HepG2 (cell line): ENCODE results near the gene FHL3. TPM values are rescaled to one million over a fixed set of nuclear protein-coding genes. Genes with fewer than 3 reads are reported as not detected.

ENCODE experiments used
- CENPX ChIP-seq: sonication (generic); formaldehyde crosslinking; IDR thresholded peaks from 2 replicates; pipeline ENCODE4 v1.9.0; 2021; ENCODE audit warnings: mild to moderate bottlenecking, missing genetic modification reagents, moderate library complexity
- EHMT2 ChIP-seq: fragments of 200-600 bp; sonication (generic); IDR thresholded peaks from 2 replicates; pipeline ENCODE4 v1.7.0; 2017; ENCODE audit warnings: antibody characterized with exemption, low read depth, low read length, borderline replicate concordance
- HDAC2 ChIP-seq: sonication (generic); formaldehyde crosslinking; IDR thresholded peaks from 2 replicates; pipeline ENCODE4 v1.4.0; 2020; ENCODE audit warnings: missing genetic modification reagents
- NFYC ChIP-seq: IDR thresholded peaks from 2 replicates; pipeline ENCODE4 v1.6.1; 2016; ENCODE audit warnings: missing genetic modification reagents, missing compliant biosample characterization
- PAWR ChIP-seq: sonication (generic); formaldehyde crosslinking; IDR thresholded peaks from 2 replicates; pipeline ENCODE4 v1.4.0; 2020; ENCODE audit warnings: missing genetic modification reagents, mild to moderate bottlenecking, borderline replicate concordance
- SIX4 ChIP-seq: sonication (generic); formaldehyde crosslinking; IDR thresholded peaks from 2 replicates; pipeline ENCODE4 v1.4.0; 2020; ENCODE audit warnings: missing genetic modification reagents
- TOPORS ChIP-seq: sonication (generic); formaldehyde crosslinking; IDR thresholded peaks from 2 replicates; pipeline ENCODE4 v1.8.0; 2023; ENCODE audit warnings: mild to moderate bottlenecking, missing genetic modification reagents
- TP53 ChIP-seq: sonication (generic); formaldehyde crosslinking; conservative IDR thresholded peaks from 2 replicates; pipeline ENCODE4 v1.4.0; 2020; ENCODE audit warnings: missing genetic modification reagents
- TRIM24 ChIP-seq: sonication (generic); formaldehyde crosslinking; IDR thresholded peaks from 2 replicates; pipeline ENCODE4 v1.8.0; 2022; ENCODE audit warnings: mild to moderate bottlenecking, missing genetic modification reagents
- WIZ ChIP-seq: sonication (generic); formaldehyde crosslinking; IDR thresholded peaks from 2 replicates; pipeline ENCODE4 v1.5.1; 2020; ENCODE audit warnings: mild to moderate bottlenecking, missing genetic modification reagents
- ZBTB7A ChIP-seq: sonication (generic); formaldehyde crosslinking; IDR thresholded peaks from 2 replicates; pipeline ENCODE4 v1.8.0; 2022; ENCODE audit warnings: mild to moderate bottlenecking, missing genetic modification reagents
- ZFX ChIP-seq: sonication (generic); formaldehyde crosslinking; IDR thresholded peaks from 2 replicates; pipeline ENCODE4 v1.4.0; 2020; ENCODE audit warnings: mild to moderate bottlenecking, low read depth, missing genetic modification reagents, moderate library complexity
- ZNF264 ChIP-seq: sonication (generic); formaldehyde crosslinking; IDR thresholded peaks from 2 replicates; pipeline ENCODE4 v1.4.0; 2020; ENCODE audit warnings: missing genetic modification reagents
- ZNF660 ChIP-seq: sonication (generic); formaldehyde crosslinking; IDR thresholded peaks from 2 replicates; pipeline ENCODE4 v1.5.1; 2020; ENCODE audit warnings: mild to moderate bottlenecking, low read depth, missing genetic modification reagents, borderline replicate concordance
- ZNF678 ChIP-seq: sonication (generic); formaldehyde crosslinking; IDR thresholded peaks from 2 replicates; pipeline ENCODE4 v1.4.0; 2020; ENCODE audit warnings: mild to moderate bottlenecking, missing genetic modification reagents
- polyA plus RNA-seq, 8 experiments: library from polyadenylated mRNA; depleted of rRNA in 3 of 8; stranded (reverse) in 7 of 8; unstranded in 1 of 8; fragments of >200 nt; fragmentation: Illumina TruSeq in 4 of 8; extraction: Trizol in 4 of 8; gene quantifications; 2 replicates each; pipeline versions ENCODE4 v1.2.1 to v1.2.3, GENCODE V29; 2011 to 2016; ENCODE audit warnings: low read depth in 4 of 8, missing spikeins in 1 of 8, mixed read lengths in 1 of 8; ENCODE audit not compliant: insufficient read depth in 1 of 8
- total RNA-seq, 5 experiments: library from RNA; depleted of rRNA; stranded (reverse); fragments of >200 nt; fragmentation: Illumina TruSeq; extraction: Trizol; gene quantifications; 2 replicates each; pipeline ENCODE4 v1.2.3, GENCODE V29; 2016; ENCODE audit warnings: low read depth in 1 of 5
- TF ChIP-seq, protein P1 (sequence below): sonication (generic); formaldehyde crosslinking; IDR thresholded peaks from 2 replicates; pipeline ENCODE4 v1.4.0; 2020; ENCODE audit warnings: missing genetic modification reagents
- TF ChIP-seq, protein P2 (sequence below): sonication (generic); formaldehyde crosslinking; IDR thresholded peaks from 2 replicates; pipeline ENCODE4 v1.4.0; 2020; ENCODE audit warnings: missing genetic modification reagents, borderline replicate concordance
- TF ChIP-seq, protein P3 (sequence below): sonication (generic); formaldehyde crosslinking; IDR thresholded peaks from 2 replicates; pipeline ENCODE4 v1.5.1; 2020; ENCODE audit warnings: mild to moderate bottlenecking, missing genetic modification reagents, moderate library complexity
- TF ChIP-seq, protein P4 (sequence below): sonication (generic); formaldehyde crosslinking; IDR thresholded peaks from 2 replicates; pipeline ENCODE4 v1.5.1; 2020; ENCODE audit warnings: missing genetic modification reagents, mild to moderate bottlenecking, borderline replicate concordance

The FHL3 gene
- total and polyA plus RNA-seq, 2 of the 13 experiments (the other 11 are each of a cell fraction or from before 2014, with no cell fraction given), result 2.8 to 6.6 TPM

DNA sequence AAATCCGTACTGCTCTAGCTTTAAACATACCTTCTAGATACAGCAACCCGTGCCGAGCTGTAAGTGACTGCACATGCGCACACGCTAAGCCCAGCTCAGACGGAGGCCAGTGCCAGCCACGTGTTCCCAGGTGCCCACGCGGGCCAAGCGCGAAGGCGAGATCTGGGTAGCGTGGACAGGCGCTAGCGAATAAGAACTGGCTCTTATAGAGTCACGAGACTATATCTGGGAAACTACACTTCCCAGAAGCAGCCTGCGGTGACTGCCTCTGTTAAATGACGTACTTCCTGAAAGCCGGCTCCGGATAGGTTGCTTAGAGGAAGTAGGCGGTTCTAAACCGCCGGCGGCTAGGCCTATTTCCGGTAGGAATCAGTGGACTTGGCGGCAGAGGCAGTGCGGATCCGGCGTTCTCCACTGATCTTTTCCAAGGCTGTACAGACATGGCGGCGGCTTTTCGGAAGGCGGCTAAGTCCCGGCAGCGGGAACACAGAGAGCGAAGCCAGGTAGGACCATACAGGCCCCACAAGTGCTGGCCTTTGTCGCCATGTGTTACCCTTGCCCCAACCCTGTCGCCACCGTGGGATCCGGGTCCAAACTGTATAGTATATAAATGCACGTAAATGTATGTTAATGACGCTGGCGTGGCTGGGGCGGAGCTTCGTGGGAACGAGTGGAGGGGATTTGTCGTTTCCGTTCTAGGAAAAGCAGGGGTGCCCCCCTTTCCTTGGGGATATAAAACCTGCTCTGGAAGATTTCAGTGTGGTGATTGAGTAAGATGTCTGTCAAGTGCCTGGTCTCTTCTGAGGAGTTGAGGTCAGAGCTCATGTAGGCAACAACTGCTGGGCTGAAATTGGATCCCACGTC is 7.3 kb upstream of the FHL3 start, which contains the start of gene UTP11 (continued):
- TF ChIP-seq, protein P1, sequence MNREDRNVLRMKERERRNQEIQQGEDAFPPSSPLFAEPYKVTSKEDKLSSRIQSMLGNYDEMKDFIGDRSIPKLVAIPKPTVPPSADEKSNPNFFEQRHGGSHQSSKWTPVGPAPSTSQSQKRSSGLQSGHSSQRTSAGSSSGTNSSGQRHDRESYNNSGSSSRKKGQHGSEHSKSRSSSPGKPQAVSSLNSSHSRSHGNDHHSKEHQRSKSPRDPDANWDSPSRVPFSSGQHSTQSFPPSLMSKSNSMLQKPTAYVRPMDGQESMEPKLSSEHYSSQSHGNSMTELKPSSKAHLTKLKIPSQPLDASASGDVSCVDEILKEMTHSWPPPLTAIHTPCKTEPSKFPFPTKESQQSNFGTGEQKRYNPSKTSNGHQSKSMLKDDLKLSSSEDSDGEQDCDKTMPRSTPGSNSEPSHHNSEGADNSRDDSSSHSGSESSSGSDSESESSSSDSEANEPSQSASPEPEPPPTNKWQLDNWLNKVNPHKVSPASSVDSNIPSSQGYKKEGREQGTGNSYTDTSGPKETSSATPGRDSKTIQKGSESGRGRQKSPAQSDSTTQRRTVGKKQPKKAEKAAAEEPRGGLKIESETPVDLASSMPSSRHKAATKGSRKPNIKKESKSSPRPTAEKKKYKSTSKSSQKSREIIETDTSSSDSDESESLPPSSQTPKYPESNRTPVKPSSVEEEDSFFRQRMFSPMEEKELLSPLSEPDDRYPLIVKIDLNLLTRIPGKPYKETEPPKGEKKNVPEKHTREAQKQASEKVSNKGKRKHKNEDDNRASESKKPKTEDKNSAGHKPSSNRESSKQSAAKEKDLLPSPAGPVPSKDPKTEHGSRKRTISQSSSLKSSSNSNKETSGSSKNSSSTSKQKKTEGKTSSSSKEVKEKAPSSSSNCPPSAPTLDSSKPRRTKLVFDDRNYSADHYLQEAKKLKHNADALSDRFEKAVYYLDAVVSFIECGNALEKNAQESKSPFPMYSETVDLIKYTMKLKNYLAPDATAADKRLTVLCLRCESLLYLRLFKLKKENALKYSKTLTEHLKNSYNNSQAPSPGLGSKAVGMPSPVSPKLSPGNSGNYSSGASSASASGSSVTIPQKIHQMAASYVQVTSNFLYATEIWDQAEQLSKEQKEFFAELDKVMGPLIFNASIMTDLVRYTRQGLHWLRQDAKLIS, result 0 out of 2 replicates have a peak, but pooled peaks have one; percentile 51
- peak; percentile 96 for TF ChIP-seq ZBTB7A (CRISPR knock-in tag)
- TF ChIP-seq, protein P2, sequence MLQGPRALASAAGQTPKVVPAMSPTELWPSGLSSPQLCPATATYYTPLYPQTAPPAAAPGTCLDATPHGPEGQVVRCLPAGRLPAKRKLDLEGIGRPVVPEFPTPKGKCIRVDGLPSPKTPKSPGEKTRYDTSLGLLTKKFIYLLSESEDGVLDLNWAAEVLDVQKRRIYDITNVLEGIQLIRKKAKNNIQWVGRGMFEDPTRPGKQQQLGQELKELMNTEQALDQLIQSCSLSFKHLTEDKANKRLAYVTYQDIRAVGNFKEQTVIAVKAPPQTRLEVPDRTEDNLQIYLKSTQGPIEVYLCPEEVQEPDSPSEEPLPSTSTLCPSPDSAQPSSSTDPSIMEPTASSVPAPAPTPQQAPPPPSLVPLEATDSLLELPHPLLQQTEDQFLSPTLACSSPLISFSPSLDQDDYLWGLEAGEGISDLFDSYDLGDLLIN, result no peak
- TF ChIP-seq TRIM24, result no peak
- TF ChIP-seq ZNF264 (CRISPR knock-in tag), result peak; percentile 76; the same call in 1 of the 2 replicates
- TF ChIP-seq NFYC (CRISPR knock-in tag), result peak; percentile 95
- TF ChIP-seq PAWR (CRISPR knock-in tag), result no peak
- no peak for TF ChIP-seq ZNF660 (CRISPR knock-in tag)
- peak; percentile 90 for TF ChIP-seq ZFX (CRISPR knock-in tag)
- TF ChIP-seq WIZ, result peak; percentile 91; the same call in 1 of the 2 replicates
- no peak; the same call in 1 of the 2 replicates for TF ChIP-seq TP53 (CRISPR knock-in tag)
- peak; percentile 67 for TF ChIP-seq SIX4 (CRISPR knock-in tag)
- TF ChIP-seq HDAC2 (CRISPR knock-in tag), result peak; percentile 76
- TF ChIP-seq CENPX (CRISPR knock-in tag), result no peak
- 0 out of 2 replicates have a peak, but pooled peaks have one; percentile 16 for TF ChIP-seq ZNF678 (CRISPR knock-in tag)
- peak; percentile 70; the same call in 1 of the 2 replicates for TF ChIP-seq TOPORS (CRISPR knock-in tag)
- no peak for TF ChIP-seq EHMT2
- TF ChIP-seq, protein P3, sequence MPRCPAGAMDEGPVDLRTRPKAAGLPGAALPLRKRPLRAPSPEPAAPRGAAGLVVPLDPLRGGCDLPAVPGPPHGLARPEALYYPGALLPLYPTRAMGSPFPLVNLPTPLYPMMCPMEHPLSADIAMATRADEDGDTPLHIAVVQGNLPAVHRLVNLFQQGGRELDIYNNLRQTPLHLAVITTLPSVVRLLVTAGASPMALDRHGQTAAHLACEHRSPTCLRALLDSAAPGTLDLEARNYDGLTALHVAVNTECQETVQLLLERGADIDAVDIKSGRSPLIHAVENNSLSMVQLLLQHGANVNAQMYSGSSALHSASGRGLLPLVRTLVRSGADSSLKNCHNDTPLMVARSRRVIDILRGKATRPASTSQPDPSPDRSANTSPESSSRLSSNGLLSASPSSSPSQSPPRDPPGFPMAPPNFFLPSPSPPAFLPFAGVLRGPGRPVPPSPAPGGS (CRISPR knock-in tag), result peak; percentile 96
- TF ChIP-seq, protein P4, sequence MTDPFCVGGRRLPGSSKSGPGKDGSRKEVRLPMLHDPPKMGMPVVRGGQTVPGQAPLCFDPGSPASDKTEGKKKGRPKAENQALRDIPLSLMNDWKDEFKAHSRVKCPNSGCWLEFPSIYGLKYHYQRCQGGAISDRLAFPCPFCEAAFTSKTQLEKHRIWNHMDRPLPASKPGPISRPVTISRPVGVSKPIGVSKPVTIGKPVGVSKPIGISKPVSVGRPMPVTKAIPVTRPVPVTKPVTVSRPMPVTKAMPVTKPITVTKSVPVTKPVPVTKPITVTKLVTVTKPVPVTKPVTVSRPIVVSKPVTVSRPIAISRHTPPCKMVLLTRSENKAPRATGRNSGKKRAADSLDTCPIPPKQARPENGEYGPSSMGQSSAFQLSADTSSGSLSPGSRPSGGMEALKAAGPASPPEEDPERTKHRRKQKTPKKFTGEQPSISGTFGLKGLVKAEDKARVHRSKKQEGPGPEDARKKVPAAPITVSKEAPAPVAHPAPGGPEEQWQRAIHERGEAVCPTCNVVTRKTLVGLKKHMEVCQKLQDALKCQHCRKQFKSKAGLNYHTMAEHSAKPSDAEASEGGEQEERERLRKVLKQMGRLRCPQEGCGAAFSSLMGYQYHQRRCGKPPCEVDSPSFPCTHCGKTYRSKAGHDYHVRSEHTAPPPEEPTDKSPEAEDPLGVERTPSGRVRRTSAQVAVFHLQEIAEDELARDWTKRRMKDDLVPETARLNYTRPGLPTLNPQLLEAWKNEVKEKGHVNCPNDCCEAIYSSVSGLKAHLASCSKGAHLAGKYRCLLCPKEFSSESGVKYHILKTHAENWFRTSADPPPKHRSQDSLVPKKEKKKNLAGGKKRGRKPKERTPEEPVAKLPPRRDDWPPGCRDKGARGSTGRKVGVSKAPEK (CRISPR knock-in tag), result no peak
